HCT116 (cell line): Measurements from ENCODE around the gene HSBP1. TPM values are rescaled to one million over a fixed set of nuclear protein-coding genes. Genes with fewer than 3 reads are reported as not detected.

Source experiments
- ATAC-seq: fragments of 200-7000 bp; cut with Tn5 transposase; 2 replicates; pipeline ENCODE4 v1.9.1; 2020; ENCODE audit warnings: mild to moderate bottlenecking, moderate library complexity
- BruUV-seq: library from RNA; stranded (reverse); fragments of 400-500 nt; replicated peaks from 2 replicates; lab custom pipeline; 2021; lab: Mats Ljungman, UMichigan
- CTCF ChIA-PET: fragments of 300-600 bp; sonication (Branson Sonifier 250); formaldehyde crosslinking; loops from one replicate; lab custom pipeline; 2021; ENCODE audit warnings: antibody characterized with exemption; lab: Charles Lee
- POLR2A ChIA-PET: fragments of 300-600, 350-600 bp; sonication (Branson Sonifier 250); formaldehyde crosslinking; loops from one replicate; lab custom pipeline; 2021; ENCODE audit warnings: antibody characterized with exemption; lab: Charles Lee
- RAD21 ChIA-PET, 2 experiments: fragments of 300-600 bp; sonication (Branson Sonifier 250); formaldehyde crosslinking; loops; one replicate each; lab custom pipeline; 2023; ENCODE audit warnings: low total read pairs in 2 of 2; ENCODE audit not compliant: uncharacterized antibody in 2 of 2, unreplicated experiment in 2 of 2, low non-redundant PET in 1 of 2; lab: Charles Lee
- DNase-seq: peaks from one replicate; pipeline ENCODE4 v3.0.0-alpha.2; 2010; ENCODE audit warnings: low read depth, low spot score
- H2AFZ ChIP-seq: fragments of 200-600 bp; shearing (Covaris generic), sonication (generic); 2 replicates; pipeline ENCODE4 v1.6.1; 2017; ENCODE audit warnings: low read depth, mixed run types, mixed read lengths, antibody characterized with exemption, low read length; ENCODE audit not compliant: poor library complexity, severe bottlenecking
- H3K27ac ChIP-seq: 2 replicates; pipeline ENCODE4 v1.5.1; 2012; ENCODE audit warnings: low read depth, low read length
- H3K27me3 ChIP-seq: fragments of 200-600 bp; sonication (generic); 2 replicates; pipeline ENCODE4 v1.6.1; 2016; ENCODE audit warnings: mixed run types, low read length, mixed read lengths; ENCODE audit not compliant: insufficient read depth
- H3K36me3 ChIP-seq, 2 experiments: fragments of 200-500 bp in 1 of 2; fragments of 200-600 bp in 1 of 2; sonication (Bioruptor generic) in 1 of 2; sonication (generic) in 1 of 2; 2 replicates each; pipeline versions ENCODE4 v1.5.1 to v1.6.1; 2014 to 2016; ENCODE audit warnings: low read length in 2 of 2, inconsistent platforms in 1 of 2, mixed read lengths in 1 of 2, mixed run types in 1 of 2; ENCODE audit not compliant: insufficient read depth in 2 of 2, control insufficient read depth in 1 of 2
- H3K4me1 ChIP-seq, 2 experiments: fragments of 200-600 bp in 1 of 2; sonication (generic) in 1 of 2; 2 replicates each; pipeline versions ENCODE4 v1.5.1 to v1.6.1; 2012 to 2017; ENCODE audit warnings: low read length in 2 of 2, inconsistent platforms in 1 of 2, mild to moderate bottlenecking in 1 of 2, mixed read lengths in 1 of 2, mixed run types in 1 of 2, moderate library complexity in 1 of 2; ENCODE audit not compliant: insufficient read depth in 2 of 2, control insufficient read depth in 1 of 2
- H3K4me2 ChIP-seq: fragments of 200-600 bp; sonication (generic); 2 replicates; pipeline ENCODE4 v1.6.1; 2017; ENCODE audit warnings: mixed run types, low read length, mixed read lengths
- H3K4me3 ChIP-seq, 2 experiments: fragments of 200-600 bp in 1 of 2; sonication (generic) in 1 of 2; replicated peaks in 1 of 2; 2 replicates each; pipeline ENCODE4 v1.5.1; 2011 to 2016; ENCODE audit warnings: low read length in 2 of 2, control low read depth in 1 of 2, low read depth in 1 of 2, mild to moderate bottlenecking in 1 of 2, mixed read lengths in 1 of 2, mixed run types in 1 of 2
- H3K79me2 ChIP-seq: fragments of 200-600 bp; sonication (generic); 2 replicates; pipeline ENCODE4 v1.6.1; 2017; ENCODE audit warnings: mild to moderate bottlenecking, mixed run types, low read length, moderate library complexity, mixed read lengths; ENCODE audit not compliant: insufficient read depth
- H3K9ac ChIP-seq: fragments of 200-600 bp; sonication (generic); 2 replicates; pipeline ENCODE4 v1.6.1; 2016; ENCODE audit warnings: low read length, mixed read lengths
- H3K9me2 ChIP-seq: fragments of 200-600 bp; sonication (generic), shearing (Covaris generic); 2 replicates; pipeline ENCODE4 v1.6.1; 2017; ENCODE audit warnings: mixed run types, mild to moderate bottlenecking, moderate library complexity; ENCODE audit not compliant: insufficient read depth
- H3K9me3 ChIP-seq, 2 experiments: fragments of 200-500 bp in 1 of 2; fragments of 200-600 bp in 1 of 2; sonication (Bioruptor generic) in 1 of 2; sonication (generic) in 1 of 2; 2 replicates each; pipeline ENCODE4 v1.6.1; 2014 to 2017; ENCODE audit warnings: low read length in 2 of 2, mixed read lengths in 2 of 2, inconsistent platforms in 1 of 2, low read depth in 1 of 2, mild to moderate bottlenecking in 1 of 2, mixed run types in 1 of 2, moderate library complexity in 1 of 2; ENCODE audit not compliant: control insufficient read depth in 1 of 2, insufficient read depth in 1 of 2
- H4K20me1 ChIP-seq: fragments of 200-600 bp; sonication (generic), shearing (Covaris generic); 2 replicates; pipeline ENCODE4 v1.6.1; 2017; ENCODE audit warnings: mixed run types, mild to moderate bottlenecking, moderate library complexity; ENCODE audit not compliant: insufficient read depth
- CBX3 ChIP-seq: IDR thresholded peaks from 2 replicates; pipeline ENCODE4 v1.6.1; 2012; ENCODE audit warnings: low read depth
- CTCF ChIP-seq, 3 experiments: fragments of 200-600 bp in 1 of 3; sonication (generic) in 1 of 3; IDR thresholded peaks in 2 of 3; conservative IDR thresholded peaks in 1 of 3; 2 replicates each; pipeline ENCODE4 v1.5.1; 2012 to 2017; ENCODE audit warnings: low read depth in 2 of 3, low read length in 2 of 3, antibody characterized with exemption in 1 of 3, borderline replicate concordance in 1 of 3, control low read depth in 1 of 3, mild to moderate bottlenecking in 1 of 3, mixed read lengths in 1 of 3, mixed run types in 1 of 3, moderate library complexity in 1 of 3; ENCODE audit not compliant: insufficient read depth in 1 of 3
- EGR1 ChIP-seq: IDR thresholded peaks from 2 replicates; pipeline ENCODE4 v1.6.1; 2012; ENCODE audit warnings: low read depth
- EZH2phosphoT487 ChIP-seq: fragments of 200-600 bp; IDR thresholded peaks from 2 replicates; pipeline ENCODE4 v1.6.1; 2018; ENCODE audit warnings: antibody characterized with exemption, borderline replicate concordance
- POLR2AphosphoS5 ChIP-seq: IDR thresholded peaks from 2 replicates; pipeline ENCODE4 v1.6.1; 2011; ENCODE audit warnings: mild to moderate bottlenecking, low read depth, low read length, moderate library complexity
- REST ChIP-seq: IDR thresholded peaks from 2 replicates; pipeline ENCODE4 v1.6.1; 2012; ENCODE audit warnings: low read depth
- SIN3A ChIP-seq: IDR thresholded peaks from 2 replicates; pipeline ENCODE4 v1.6.1; 2012; ENCODE audit warnings: low read depth
- SP1 ChIP-seq: IDR thresholded peaks from 2 replicates; pipeline ENCODE4 v1.6.1; 2012; ENCODE audit warnings: low read depth
- SRF ChIP-seq: IDR thresholded peaks from 2 replicates; pipeline ENCODE4 v1.6.1; 2012; ENCODE audit warnings: low read depth
- TCF7L2 ChIP-seq: IDR thresholded peaks from 2 replicates; pipeline ENCODE4 v1.7.0; 2011; ENCODE audit warnings: borderline replicate concordance, inconsistent platforms; ENCODE audit not compliant: insufficient read depth, insufficient read length; ENCODE audit errors: extremely low read depth
- YY1 ChIP-seq: IDR thresholded peaks from 2 replicates; pipeline ENCODE4 v1.6.1; 2011; ENCODE audit warnings: low read length, low read depth, moderate library complexity, mild to moderate bottlenecking; ENCODE audit not compliant: insufficient replicate concordance; ENCODE audit errors: extremely low read depth
- ZFX ChIP-seq: fragments of 450-650 bp; IDR thresholded peaks from 2 replicates; pipeline ENCODE4 v1.6.1; 2017
- ZNF274 ChIP-seq: fragments of 200-500 bp; sonication (Bioruptor generic); IDR thresholded peaks from 2 replicates; pipeline ENCODE4 v1.6.1; 2014; ENCODE audit warnings: mild to moderate bottlenecking, low read depth, low read length, inconsistent platforms
- intact Hi-C: fragments of 100-400 bp; cut with micrococcal nuclease; formaldehyde crosslinking; loops from 2 replicates; pipeline ENCODE4 v1.10.0; 2022
- total RNA-seq: library from RNA; stranded (reverse); gene quantifications from one replicate; pipeline ENCODE4 v1.2.1, GENCODE V29; 2021; ENCODE audit not compliant: unreplicated experiment

The HSBP1 gene
- total RNA-seq, 1 experiment from 2014 or later: 270 TPM

- H3K9ac ChIP-seq: no peak overlapping the region
- ChIA-PET POLR2A (no interaction called here), CTCF (no interaction called here), RAD21 (no interaction called here)
- H3K4me1 ChIP-seq: no peaks in the 10 kb centered on the region
- no peaks in the 10 kb centered on the region for H4K20me1 ChIP-seq
- no peak overlapping the region for H2AFZ ChIP-seq
- no peak for TF ChIP-seq YY1
- TF ChIP-seq EGR1: no peak
- TF ChIP-seq EZH2phosphoT487: no peak
- no peak for TF ChIP-seq SIN3A
- no peak for TF ChIP-seq POLR2AphosphoS5
- BruUV-seq: no TSS peak
- H3K27me3 ChIP-seq: peaks cover 17% of the 10 kb centered on the region; the same call in 1 of the 2 replicates
- DNase-seq (no peak), ATAC-seq (no peak)
- H3K4me3 ChIP-seq: no peak overlapping the region
- no peak overlapping the region for H3K27ac ChIP-seq
- intact Hi-C loops: no loop called here
- no peaks in the 10 kb centered on the region for H3K79me2 ChIP-seq
- H3K4me2 ChIP-seq: no peak overlapping the region
- no peaks in the 10 kb centered on the region for H3K9me2 ChIP-seq
- H3K9me3 ChIP-seq: no peaks in the 10 kb centered on the region
- no peaks in the 10 kb centered on the region for H3K36me3 ChIP-seq
These were observed 46.6 kb downstream of the HSBP1 start for GRCh38 chr16:83854420-83854819.

- no peaks in the 10 kb centered on the region for H3K4me1 ChIP-seq
- ChIA-PET RAD21 (no interaction called here), POLR2A (no interaction called here), CTCF (no interaction called here)
- ATAC-seq (no peak), DNase-seq (no peak)
- no peak overlapping the region for H3K4me2 ChIP-seq
- BruUV-seq: no TSS peak
- H3K79me2 ChIP-seq: no peaks in the 10 kb centered on the region
- no peak overlapping the region for H3K9ac ChIP-seq
- no peaks in the 10 kb centered on the region for H3K9me3 ChIP-seq
- H3K27me3 ChIP-seq: peaks cover 17% of the 10 kb centered on the region; the same call in 1 of the 2 replicates
- intact Hi-C loops: no loop called here
- H2AFZ ChIP-seq: no peak overlapping the region
- H4K20me1 ChIP-seq: no peaks in the 10 kb centered on the region
- no peak overlapping the region for H3K27ac ChIP-seq
- no peaks in the 10 kb centered on the region for H3K36me3 ChIP-seq
- no peak overlapping the region for H3K4me3 ChIP-seq
- no peaks in the 10 kb centered on the region for H3K9me2 ChIP-seq
- TF ChIP-seq SP1 (no peak), REST (no peak), ZFX (no peak), CTCF (IDR thresholded peaks at IDR 0.05 in 2 of 3, conservative IDR thresholded peaks at IDR 0.05 in 1 of 3; ENCODE audit: borderline replicate concordance in 1 of 3, insufficient read depth in 1 of 3, low read depth in 2 of 3, low read length in 2 of 3) (no peak), CBX3 (no peak), POLR2AphosphoS5 (no peak), ZNF274 (no peak), SRF (no peak), TCF7L2 (no peak)
These were observed 49.0 kb downstream of the HSBP1 start for GRCh38 chr16:83856792-83857191.
